HG02678 (cell line): Measurements from ENCODE around the gene ATP2C2.
"Not testable (repeated sequence)": the region's sequence is repeated elsewhere in the genome, so short reads cannot be mapped to it uniquely, and the experiment has no call there.

Source experiments
- ATAC-seq: cut with Tn5 transposase; IDR thresholded peaks from one replicate; pipeline ENCODE4 v1.9.1; 2021; ENCODE audit warnings: mild to moderate bottlenecking, moderate library complexity; ENCODE audit not compliant: unreplicated experiment

Gene ATP2C2

GRCh38 chr16:84416407-84417321 is 48.3 kb downstream of the ATP2C2 start:
- no peak for ATAC-seq

- no peak for ATAC-seq
Measured at GRCh38 chr16:84418056-84418849, 49.9 kb downstream of the ATP2C2 start.

GRCh38 chr16:84419730-84420129 is 51.4 kb downstream of the ATP2C2 start:
- no peak for ATAC-seq

- not testable (repeated sequence) for ATAC-seq
Measured at GRCh38 chr16:84420556-84420955, 52.2 kb downstream of the ATP2C2 start.

- no peak for ATAC-seq
Measured at GRCh38 chr16:84421081-84421937, 53.0 kb downstream of the ATP2C2 start.

GRCh38 chr16:84421938-84422220 is 53.5 kb downstream of the ATP2C2 start:
- no peak for ATAC-seq

GRCh38 chr16:84423416-84423837 is 55.1 kb downstream of the ATP2C2 start:
- ATAC-seq: no peak

GRCh38 chr16:84425696-84426095 is 57.4 kb downstream of the ATP2C2 start:
- no peak for ATAC-seq

- ATAC-seq: no peak
Measured at GRCh38 chr16:84426804-84427203, 58.5 kb downstream of the ATP2C2 start.

GRCh38 chr16:84427553-84427952 is 59.2 kb downstream of the ATP2C2 start:
- no peak for ATAC-seq

- ATAC-seq: no peak
Measured at GRCh38 chr16:84430860-84431259, 62.5 kb downstream of the ATP2C2 start.

GRCh38 chr16:84434800-84435199 is 66.5 kb downstream of the ATP2C2 start:
- ATAC-seq: no peak

- no peak for ATAC-seq
Measured at GRCh38 chr16:84436196-84436595, 67.9 kb downstream of the ATP2C2 start.

- no peak for ATAC-seq
Measured at GRCh38 chr16:84438971-84439696, 70.8 kb downstream of the ATP2C2 start.

GRCh38 chr16:84442416-84443145 is 74.2 kb downstream of the ATP2C2 start:
- no peak for ATAC-seq

GRCh38 chr16:84443166-84443802 is 74.9 kb downstream of the ATP2C2 start:
- ATAC-seq: no peak

GRCh38 chr16:84444476-84444875 is 76.1 kb downstream of the ATP2C2 start:
- no peak for ATAC-seq

- ATAC-seq: no peak
Measured at GRCh38 chr16:84446084-84446483, 77.7 kb downstream of the ATP2C2 start.
